Thoracic aorta (tissue), 2 donors: Measurements from ENCODE around the gene F12. TPM values are rescaled to one million over a fixed set of nuclear protein-coding genes. Genes with fewer than 3 reads are reported as not detected.
A peak's percentile ranks its signal among the peaks of the same experiment; 100 is the strongest.

ENCODE experiments used
- ATAC-seq: fragments of 150-250 bp; one replicate; pipeline ENCODE4 v1.8.0; 2017; ENCODE audit warnings: low read depth; ENCODE audit not compliant: insufficient number of reproducible peaks, low FRiP score
- DNase-seq: peaks from one replicate; pipeline ENCODE4 v3.0.0-alpha.2; 2020; ENCODE audit warnings: low spot score
- H3K27ac ChIP-seq, 2 donors: fragments of 200-600 bp; sonication (generic); 1 replicate in 1 of 2; 2 replicates in 1 of 2; pipeline ENCODE4 v1.5.1; 2016; ENCODE audit warnings: mild to moderate bottlenecking in 2 of 2, moderate library complexity in 2 of 2
- H3K27me3 ChIP-seq: fragments of 200-600 bp; sonication (generic); replicated peaks from 2 replicates; pipeline ENCODE4 v1.6.0; 2016; ENCODE audit warnings: mild to moderate bottlenecking; ENCODE audit not compliant: insufficient read depth
- H3K36me3 ChIP-seq: fragments of 200-600 bp; sonication (generic); one replicate; pipeline ENCODE4 v1.5.1; 2016
- H3K4me1 ChIP-seq, 2 donors: fragments of 200-600 bp; sonication (generic); 1 replicate in 1 of 2; 2 replicates in 1 of 2; pipeline versions ENCODE4 v1.5.1 to v1.6.0; 2016; ENCODE audit warnings: low read depth in 2 of 2, mild to moderate bottlenecking in 1 of 2; ENCODE audit not compliant: control insufficient read depth in 1 of 2
- H3K4me3 ChIP-seq: fragments of 200-600 bp; sonication (generic); 2 replicates; pipeline ENCODE4 v1.5.1; 2016; ENCODE audit warnings: mild to moderate bottlenecking
- H3K9me3 ChIP-seq: fragments of 200-600 bp; sonication (generic); 2 replicates; pipeline ENCODE4 v1.5.1; 2016
- total RNA-seq, 2 donors: library from RNA; depleted of rRNA; stranded (reverse); fragments of >200 nt; gene quantifications; one replicate each; pipeline versions ENCODE4 v1.1.0 to v1.2.3, GENCODE V29; 2016
- TF ChIP-seq, protein P1 (sequence below): fragments of 200-600 bp; sonication (generic); IDR thresholded peaks from one replicate; pipeline ENCODE4 v1.5.1; 2019; ENCODE audit warnings: antibody characterized with exemption

Gene F12
- total RNA-seq, 2 donors from 2014 or later: not detected

DNA sequence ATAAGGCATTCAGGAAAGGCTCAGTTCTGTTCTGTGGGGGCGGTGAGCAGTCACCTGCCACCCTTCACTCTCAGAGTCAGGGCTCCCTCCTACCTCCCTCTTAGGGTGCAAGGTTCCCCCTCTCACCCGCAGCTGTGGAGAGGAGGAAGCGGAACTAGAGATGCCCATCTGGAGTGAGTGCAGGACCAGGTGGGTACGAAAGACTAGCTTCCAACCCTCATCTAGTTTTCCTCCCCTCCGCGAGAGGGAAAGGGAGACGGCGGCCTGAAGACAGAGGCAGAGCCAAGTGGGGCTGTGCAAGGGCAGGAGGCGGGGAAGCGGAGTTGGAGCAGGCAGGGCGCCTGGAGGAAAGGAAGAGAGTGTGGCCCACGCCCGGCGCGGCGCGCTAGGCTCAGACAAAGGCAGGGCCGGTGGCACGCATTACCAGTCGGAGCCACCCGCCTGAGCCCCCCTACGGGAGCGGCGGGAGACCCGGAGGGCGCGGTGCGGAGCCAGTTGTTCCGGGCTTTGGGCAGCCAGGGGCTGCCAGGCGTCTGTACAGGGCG is 44.6 kb upstream of the F12 start:
- TF ChIP-seq, protein P1, sequence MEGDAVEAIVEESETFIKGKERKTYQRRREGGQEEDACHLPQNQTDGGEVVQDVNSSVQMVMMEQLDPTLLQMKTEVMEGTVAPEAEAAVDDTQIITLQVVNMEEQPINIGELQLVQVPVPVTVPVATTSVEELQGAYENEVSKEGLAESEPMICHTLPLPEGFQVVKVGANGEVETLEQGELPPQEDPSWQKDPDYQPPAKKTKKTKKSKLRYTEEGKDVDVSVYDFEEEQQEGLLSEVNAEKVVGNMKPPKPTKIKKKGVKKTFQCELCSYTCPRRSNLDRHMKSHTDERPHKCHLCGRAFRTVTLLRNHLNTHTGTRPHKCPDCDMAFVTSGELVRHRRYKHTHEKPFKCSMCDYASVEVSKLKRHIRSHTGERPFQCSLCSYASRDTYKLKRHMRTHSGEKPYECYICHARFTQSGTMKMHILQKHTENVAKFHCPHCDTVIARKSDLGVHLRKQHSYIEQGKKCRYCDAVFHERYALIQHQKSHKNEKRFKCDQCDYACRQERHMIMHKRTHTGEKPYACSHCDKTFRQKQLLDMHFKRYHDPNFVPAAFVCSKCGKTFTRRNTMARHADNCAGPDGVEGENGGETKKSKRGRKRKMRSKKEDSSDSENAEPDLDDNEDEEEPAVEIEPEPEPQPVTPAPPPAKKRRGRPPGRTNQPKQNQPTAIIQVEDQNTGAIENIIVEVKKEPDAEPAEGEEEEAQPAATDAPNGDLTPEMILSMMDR: no peak
- peaks cover 14 to 46% of the 10 kb centered on the region in 2 donors for H3K4me1 ChIP-seq
- ATAC-seq (no peak), DNase-seq (no peak)
- peaks cover 3% of the 10 kb centered on the region for H3K36me3 ChIP-seq
- H3K9me3 ChIP-seq: no peaks in the 10 kb centered on the region
- H3K4me3 ChIP-seq: peak overlapping the region; percentile 74
- no peak overlapping the region for H3K27ac ChIP-seq
- no peaks in the 10 kb centered on the region for H3K27me3 ChIP-seq

DNA sequence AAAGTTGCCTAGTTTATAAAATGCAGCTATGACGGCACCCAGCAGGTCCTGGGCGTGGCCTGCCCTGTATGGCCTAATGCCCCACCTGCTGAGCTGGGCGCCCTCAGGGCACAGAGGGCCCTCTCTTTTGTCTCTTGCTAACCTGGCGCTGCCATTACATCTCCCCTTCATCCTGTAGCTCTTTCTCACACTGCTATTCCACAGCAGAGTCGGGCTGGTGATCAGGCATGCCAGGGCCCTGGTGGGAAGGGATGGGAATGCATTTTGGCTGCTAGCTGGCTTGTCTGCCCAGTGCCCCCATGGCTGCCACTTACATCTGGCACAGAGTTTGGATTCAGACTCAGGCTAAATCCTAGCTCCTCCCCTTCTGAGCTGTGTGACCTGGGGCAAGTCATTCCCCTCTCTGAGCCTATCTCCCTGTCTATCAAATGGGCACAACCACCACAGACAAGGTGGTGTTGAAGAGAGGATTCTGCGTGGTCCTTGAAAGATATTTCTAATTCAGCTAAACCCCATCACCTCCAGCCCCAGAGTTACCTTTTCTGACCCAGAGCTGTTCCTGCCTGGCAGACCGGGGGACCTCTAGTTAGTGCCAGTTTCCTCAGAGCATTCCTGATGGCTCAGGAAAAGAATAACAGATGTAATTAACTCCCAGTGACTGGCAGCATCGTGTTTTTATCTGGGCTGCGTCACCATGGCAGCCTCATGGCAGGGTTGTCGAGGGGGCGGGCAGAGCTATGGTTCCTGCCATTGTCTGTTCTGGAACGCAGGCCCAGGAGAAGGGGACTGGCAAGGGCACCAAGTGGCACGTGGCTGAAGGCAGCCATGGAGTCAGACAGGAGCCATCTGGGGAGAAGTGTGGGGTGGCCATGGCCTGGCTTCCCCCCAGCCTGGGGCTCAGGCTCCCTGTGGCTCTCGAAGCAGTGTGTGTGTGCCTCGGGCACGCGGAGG is 43.6 kb upstream of the F12 start:
- H3K4me1 ChIP-seq: peaks cover 15 to 45% of the 10 kb centered on the region in 2 donors
- H3K27ac ChIP-seq: no peak overlapping the region
- H3K9me3 ChIP-seq: no peaks in the 10 kb centered on the region
- ATAC-seq: no peak
- no peaks in the 10 kb centered on the region for H3K27me3 ChIP-seq
- no peak overlapping the region for H3K4me3 ChIP-seq
- TF ChIP-seq, protein P1: no peak
- no peak for DNase-seq
- no peaks in the 10 kb centered on the region for H3K36me3 ChIP-seq

DNA sequence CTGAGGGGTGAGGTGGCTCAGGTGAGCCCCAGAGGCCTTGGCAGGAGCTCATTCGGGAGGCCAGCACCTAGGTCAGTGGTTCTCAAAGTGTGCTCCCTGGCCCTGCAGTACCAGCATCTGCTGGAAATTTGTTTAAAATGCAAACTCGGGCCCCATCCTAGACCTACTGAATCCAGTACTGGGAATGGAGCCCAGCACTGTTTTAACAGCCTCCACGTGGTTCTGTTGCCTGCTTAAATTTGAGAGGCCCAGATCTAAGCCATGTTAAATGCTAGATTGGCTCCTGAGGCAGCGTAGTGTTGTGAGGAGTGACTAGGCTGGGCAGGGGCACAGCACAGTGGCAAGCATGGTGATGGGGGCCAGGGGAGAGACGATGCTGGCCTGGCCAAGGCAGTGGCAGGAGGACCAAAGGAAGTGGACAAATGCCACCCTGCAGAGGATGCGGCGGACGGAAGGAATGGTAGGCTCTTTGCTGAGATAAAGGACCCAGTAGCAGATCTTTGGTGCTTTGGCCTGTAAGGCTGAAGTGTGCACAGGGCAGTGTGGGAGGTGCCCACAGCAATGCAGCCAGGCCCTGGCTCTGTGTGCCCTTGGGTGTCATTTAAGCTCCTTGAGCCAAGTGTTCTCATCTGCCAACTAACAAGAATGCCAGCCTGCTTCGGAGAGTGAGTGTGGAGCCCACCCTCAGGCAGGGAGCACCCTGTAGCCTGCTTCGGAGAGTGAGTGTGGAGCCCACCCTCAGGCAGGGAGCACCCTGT is 41.5 kb upstream of the F12 start:
- TF ChIP-seq, protein P1: no peak
- ATAC-seq: no peak
- Histone ChIP-seq H3K9me3 (no peaks in the 10 kb centered on the region), H3K4me1 (peaks cover 27 to 46% of the 10 kb centered on the region in 2 donors), H3K4me3 (no peak overlapping the region), H3K27ac (no peak overlapping the region), H3K36me3 (no peaks in the 10 kb centered on the region), H3K27me3 (no peaks in the 10 kb centered on the region)
- no peak for DNase-seq

DNA sequence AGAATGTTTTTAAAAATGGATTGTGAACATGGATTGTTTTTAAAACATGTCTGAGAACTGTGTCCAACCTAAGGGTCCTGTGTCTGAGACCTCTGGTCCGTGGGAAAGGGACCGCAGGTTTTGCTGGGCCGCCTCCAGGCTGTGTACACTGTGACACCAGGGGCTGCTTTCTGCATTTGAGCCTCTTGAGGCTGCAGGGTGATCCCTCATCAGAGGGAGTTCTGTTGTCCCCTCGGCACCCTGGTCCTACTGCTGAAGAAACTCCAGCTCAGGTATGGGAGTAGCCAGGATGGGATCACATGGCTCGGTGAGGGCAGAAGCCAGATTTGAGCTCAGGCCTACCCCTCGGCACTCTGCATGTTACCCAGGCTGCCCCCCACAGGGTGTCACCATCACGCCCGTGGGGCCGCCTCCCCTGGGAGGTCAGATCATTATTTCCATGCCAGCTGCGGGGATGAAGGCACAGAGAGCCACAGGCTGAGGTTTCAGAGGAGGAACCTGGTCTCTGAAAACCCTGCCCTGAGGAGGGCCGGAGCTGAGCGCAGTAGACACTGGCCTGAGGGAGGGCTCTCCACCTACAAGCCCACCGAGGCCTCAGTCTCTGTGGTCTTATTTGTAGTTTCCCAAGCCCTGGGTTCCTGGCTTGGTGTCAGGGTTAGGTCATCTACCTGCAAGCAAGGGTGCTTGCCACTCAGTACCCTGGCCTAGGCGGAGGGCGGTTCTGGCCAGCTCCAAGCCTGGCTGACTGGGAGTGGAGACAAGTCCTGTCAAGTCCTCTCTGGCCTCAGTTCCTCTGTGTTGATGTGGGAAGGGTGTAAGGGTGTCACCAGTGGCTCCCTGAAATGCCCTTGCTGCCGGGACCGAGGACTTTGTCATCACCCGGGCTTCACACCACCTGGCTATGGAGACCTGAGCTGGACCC is 40.0 kb upstream of the F12 start:
- no peaks in the 10 kb centered on the region for H3K36me3 ChIP-seq
- H3K27me3 ChIP-seq: no peaks in the 10 kb centered on the region
- ATAC-seq (no peak), DNase-seq (no peak)
- H3K9me3 ChIP-seq: no peaks in the 10 kb centered on the region
- peaks cover 29 to 42% of the 10 kb centered on the region in 2 donors for H3K4me1 ChIP-seq
- H3K27ac ChIP-seq: no peak overlapping the region
- TF ChIP-seq, protein P1: no peak
- no peak overlapping the region for H3K4me3 ChIP-seq
